Muscle layer of colon (tissue), 2 donors: ENCODE measurements around the gene MANSC4.
A peak's percentile ranks its signal among the peaks of the same experiment; 100 is the strongest.

Experiments
- H3K27ac ChIP-seq: one replicate; pipeline ENCODE4 v1.7.0; 2013; ENCODE audit warnings: low read depth, mild to moderate bottlenecking, low read length, moderate library complexity
- H3K27me3 ChIP-seq, 2 donors: one replicate each; pipeline ENCODE4 v1.7.0; 2013; ENCODE audit warnings: low read length in 2 of 2, mild to moderate bottlenecking in 2 of 2; ENCODE audit not compliant: insufficient read depth in 2 of 2, control insufficient read depth in 1 of 2
- H3K36me3 ChIP-seq: one replicate; pipeline ENCODE4 v1.7.0; 2013; ENCODE audit warnings: mild to moderate bottlenecking, low read length; ENCODE audit not compliant: insufficient read depth
- H3K4me1 ChIP-seq: one replicate; pipeline ENCODE4 v1.7.0; 2013; ENCODE audit warnings: mild to moderate bottlenecking, low read length; ENCODE audit not compliant: insufficient read depth
- H3K4me3 ChIP-seq, 2 donors: one replicate each; pipeline ENCODE4 v1.7.0; 2013; ENCODE audit warnings: low read length in 2 of 2, low read depth in 1 of 2, mild to moderate bottlenecking in 1 of 2, moderate library complexity in 1 of 2
- H3K9ac ChIP-seq: one replicate; pipeline ENCODE4 v1.7.0; 2013; ENCODE audit warnings: low read length
- H3K9me3 ChIP-seq: one replicate; pipeline ENCODE4 v1.7.0; 2013; ENCODE audit warnings: mild to moderate bottlenecking, low read length
- donor health status: abdominal sarcoma.
- donor health status: Adenocarcinoma of cecum.

The MANSC4 gene

DNA sequence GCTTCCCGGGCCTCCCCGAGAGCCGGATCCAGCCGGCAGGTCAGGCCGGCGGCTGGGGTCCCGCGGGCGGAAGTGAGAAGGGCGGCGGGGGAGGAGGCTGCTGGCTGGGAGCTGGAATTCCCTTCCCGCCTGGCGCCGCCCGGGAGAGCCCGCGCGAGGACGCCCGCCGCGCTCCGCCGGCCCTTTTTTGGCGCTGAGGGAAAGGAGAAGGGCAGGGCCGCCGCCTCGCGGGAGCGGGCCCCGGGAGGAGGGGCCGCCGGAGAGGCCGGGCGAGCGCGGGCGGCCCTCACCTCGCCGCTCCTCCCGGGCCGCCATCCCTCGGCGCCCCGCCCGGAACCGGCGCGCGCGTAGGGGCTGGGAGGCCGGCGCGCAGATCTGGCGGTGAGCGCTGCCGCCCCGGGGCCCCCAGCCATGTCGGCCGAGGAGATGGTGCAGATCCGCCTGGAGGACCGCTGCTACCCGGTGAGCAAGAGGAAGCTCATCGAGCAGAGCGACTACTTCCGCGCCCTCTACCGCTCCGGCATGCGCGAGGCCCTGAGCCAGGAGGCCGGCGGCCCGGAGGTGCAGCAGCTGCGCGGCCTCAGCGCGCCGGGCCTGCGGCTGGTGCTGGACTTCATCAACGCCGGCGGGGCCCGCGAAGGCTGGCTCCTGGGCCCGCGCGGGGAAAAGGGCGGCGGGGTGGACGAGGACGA, at the start of gene MANSC4, which contains the start of gene KLHL42:
Gene MANSC4 (minus strand): TSS at position 317 of the 692 bp plus-strand sequence. CDS start 8,960 bp downstream, outside the sequence.
Gene KLHL42 (plus strand): TSS at position 314 of the 692 bp plus-strand sequence. CDS start 98 bp downstream, at position 412.
- H3K4me1 ChIP-seq = peaks cover 23% of the 10 kb centered on the region
- no peaks in the 10 kb centered on the region for H3K27me3 ChIP-seq
- no peaks in the 10 kb centered on the region for H3K36me3 ChIP-seq
- peak within 1 kb of the TSS; percentile 57 for H3K9ac ChIP-seq
- no peaks in the 10 kb centered on the region for H3K9me3 ChIP-seq
- H3K4me3 ChIP-seq = peak within 1 kb of the TSS; percentile 72 to 91
- peak within 1 kb of the TSS; percentile 97 for H3K27ac ChIP-seq

DNA sequence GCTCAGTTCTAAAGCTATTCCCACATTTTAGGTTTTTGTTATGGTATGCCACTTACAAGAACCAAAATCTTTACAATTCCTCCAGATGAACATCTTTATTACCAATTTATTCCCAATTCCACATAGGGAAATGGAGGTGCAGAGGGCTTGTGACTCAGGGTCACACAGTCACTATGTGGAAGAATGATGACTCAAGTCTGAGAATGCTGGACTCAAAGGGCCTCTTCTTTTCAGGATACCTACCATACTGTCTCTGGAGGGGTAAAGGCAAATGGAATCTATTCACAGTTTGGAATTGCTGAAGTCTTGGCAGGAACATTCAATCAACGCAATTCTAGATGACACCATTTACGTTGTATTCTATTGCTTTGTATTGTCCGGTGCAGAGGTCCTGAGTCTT, 48.2 kb upstream of the MANSC4 start:
- Histone ChIP-seq H3K27ac (no peak overlapping the region), H3K4me1 (no peaks in the 10 kb centered on the region), H3K9me3 (no peaks in the 10 kb centered on the region), H3K27me3 (no peaks in the 10 kb centered on the region), H3K4me3 (no peak overlapping the region), H3K9ac (no peak overlapping the region), H3K36me3 (no peaks in the 10 kb centered on the region)

DNA sequence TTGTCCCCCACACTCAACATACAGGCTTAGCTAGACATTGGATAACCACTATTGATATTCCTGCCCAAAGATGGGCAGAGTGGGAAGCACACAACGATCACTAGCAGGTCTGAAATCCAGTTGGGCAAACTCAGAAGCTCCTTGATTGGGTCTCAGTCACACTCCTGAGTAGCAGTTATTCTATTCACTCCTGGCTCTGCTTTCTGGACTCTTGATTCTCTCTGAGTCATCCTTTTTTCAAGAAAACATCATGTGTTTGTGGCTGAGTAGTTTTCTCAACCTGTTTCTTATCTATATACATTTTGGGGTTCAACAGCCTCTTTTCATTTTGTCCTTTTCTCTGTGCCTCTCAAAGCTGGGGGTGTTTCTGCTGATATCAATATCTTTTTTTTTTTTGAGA, 46.0 kb upstream of the MANSC4 start:
- H3K27ac ChIP-seq = no peak overlapping the region
- no peak overlapping the region for H3K9ac ChIP-seq
- H3K4me1 ChIP-seq = no peaks in the 10 kb centered on the region
- H3K27me3 ChIP-seq = no peaks in the 10 kb centered on the region
- no peak overlapping the region for H3K4me3 ChIP-seq
- H3K9me3 ChIP-seq = no peaks in the 10 kb centered on the region
- no peaks in the 10 kb centered on the region for H3K36me3 ChIP-seq

DNA sequence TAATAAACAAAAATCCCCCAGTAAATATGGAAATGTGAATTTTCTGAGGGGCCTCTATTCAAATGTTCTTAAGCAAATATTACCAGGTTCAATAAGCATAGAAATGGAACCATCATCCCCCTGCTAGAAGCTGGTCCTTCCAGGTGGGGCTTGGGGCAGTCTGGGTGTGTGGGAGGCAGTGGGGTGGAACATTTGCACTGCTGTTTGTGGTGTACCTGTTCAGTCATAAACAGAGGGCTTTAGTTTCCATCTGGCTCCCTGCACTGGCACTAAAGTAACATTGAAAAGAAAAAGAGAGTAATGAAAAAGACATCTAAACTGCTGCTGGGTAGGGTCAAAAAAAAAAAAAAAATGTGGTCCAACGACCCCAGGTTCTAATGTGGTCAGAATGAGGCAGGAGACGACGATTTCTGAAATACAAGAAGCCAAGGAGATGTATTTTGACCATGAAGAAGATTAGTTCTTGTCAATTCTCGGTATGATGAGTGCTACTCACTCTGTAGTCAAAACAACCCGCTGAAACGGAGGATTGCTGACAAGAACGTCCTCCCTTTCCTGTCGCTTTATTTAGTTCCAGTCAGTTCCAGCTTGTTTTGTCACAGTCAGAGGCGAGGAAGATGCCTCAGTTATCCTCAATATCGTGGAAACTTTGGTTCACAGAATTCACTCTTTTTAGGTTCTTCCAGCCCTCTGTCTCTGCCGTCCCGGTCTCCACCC, 44.2 kb upstream of the MANSC4 start:
- Histone ChIP-seq H3K4me1 (no peaks in the 10 kb centered on the region), H3K9me3 (no peaks in the 10 kb centered on the region), H3K4me3 (no peak overlapping the region), H3K27me3 (no peaks in the 10 kb centered on the region), H3K27ac (no peak overlapping the region), H3K36me3 (no peaks in the 10 kb centered on the region), H3K9ac (no peak overlapping the region)

DNA sequence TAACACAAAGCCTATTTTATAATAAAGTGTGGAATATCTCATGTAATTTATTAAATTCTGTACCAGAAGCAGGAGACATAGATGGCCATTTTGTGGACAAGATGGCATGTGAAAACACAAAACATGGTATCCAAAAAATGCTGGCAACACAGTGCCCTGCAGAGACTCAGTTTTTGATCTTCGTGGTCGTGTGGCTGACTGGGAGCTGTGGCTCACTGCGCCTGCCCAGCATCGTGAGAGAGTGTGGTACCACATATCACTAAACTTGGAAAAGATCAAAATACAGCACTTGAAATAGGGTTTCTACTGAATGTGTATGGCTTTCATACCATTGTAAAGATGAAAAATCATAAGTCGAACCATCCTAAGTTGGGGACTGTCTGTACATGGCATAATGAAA, 43.0 kb upstream of the MANSC4 start:
- Histone ChIP-seq H3K9ac (no peak overlapping the region), H3K9me3 (no peaks in the 10 kb centered on the region), H3K36me3 (no peaks in the 10 kb centered on the region), H3K27me3 (no peaks in the 10 kb centered on the region), H3K27ac (no peak overlapping the region), H3K4me1 (peaks cover 4% of the 10 kb centered on the region), H3K4me3 (no peak overlapping the region)

DNA sequence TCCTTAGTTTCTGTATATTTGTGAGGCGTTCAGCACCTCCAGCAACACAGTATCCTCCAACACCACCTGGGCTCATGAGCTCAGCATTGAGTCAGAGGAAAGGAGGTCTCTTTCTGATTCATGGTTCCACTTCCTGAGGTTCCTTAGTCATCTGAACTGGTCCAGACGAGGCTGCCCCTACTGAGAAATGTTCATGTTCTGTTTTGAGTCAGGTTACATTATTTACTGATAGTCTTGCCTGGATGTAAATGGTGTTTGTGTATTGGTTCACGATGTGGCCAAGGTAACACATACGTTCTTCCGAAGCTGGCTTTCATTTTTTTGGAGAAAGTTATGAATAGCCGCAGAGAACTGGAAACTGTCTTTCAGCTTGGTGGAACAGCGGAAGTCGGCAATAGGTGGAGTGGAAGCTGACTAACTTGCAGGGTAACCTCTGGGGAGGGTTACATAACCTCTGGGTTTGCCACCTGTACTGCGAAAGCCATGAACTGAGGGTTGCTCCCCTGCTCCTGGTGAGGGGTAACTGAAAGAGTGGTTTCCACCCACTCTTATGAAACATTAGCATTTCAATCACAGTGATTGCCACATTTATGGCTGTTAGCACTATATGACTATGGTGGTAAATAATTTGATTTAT, 42.2 kb upstream of the MANSC4 start:
- no peaks in the 10 kb centered on the region for H3K9me3 ChIP-seq
- no peak overlapping the region for H3K9ac ChIP-seq
- H3K27ac ChIP-seq = no peak overlapping the region
- peaks cover 4% of the 10 kb centered on the region for H3K4me1 ChIP-seq
- H3K27me3 ChIP-seq = no peaks in the 10 kb centered on the region
- H3K36me3 ChIP-seq = no peaks in the 10 kb centered on the region
- no peak overlapping the region for H3K4me3 ChIP-seq

DNA sequence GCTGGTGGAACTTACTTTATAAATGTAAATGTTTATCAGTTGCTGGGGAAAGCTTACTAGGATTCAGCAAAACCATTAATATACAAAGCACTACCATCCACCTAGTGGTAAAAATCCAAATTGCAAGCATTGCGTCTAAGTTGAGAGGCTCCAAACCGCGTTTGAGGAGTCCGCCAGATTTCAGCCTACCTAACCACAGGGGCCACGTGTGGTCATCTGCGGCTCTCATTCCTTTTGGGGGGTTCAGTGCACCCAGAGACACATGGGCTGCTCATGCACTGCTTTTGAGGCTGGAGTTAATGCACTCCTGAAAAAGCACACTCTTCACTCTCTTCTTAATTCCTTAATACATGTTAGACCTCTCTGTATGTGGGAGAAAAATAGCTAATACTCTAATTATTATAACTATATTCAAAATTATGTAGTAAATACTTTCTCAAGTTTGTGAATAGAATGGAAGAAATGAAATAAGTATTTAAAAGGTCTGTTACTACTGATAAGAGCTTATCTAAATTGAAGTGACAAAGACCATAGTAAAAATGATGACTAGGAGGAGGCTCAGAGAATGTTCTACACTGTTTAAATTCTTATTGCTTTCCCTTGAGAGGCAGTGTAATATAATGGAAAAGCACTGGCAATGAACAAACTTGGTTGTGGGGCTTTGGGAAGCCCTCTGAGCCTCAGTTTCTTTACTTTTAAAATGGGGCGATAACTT, 41.4 kb upstream of the MANSC4 start:
- H3K9me3 ChIP-seq = no peaks in the 10 kb centered on the region
- H3K27ac ChIP-seq = no peak overlapping the region
- no peak overlapping the region for H3K4me3 ChIP-seq
- no peaks in the 10 kb centered on the region for H3K27me3 ChIP-seq
- no peaks in the 10 kb centered on the region for H3K36me3 ChIP-seq
- H3K4me1 ChIP-seq = peaks cover 4% of the 10 kb centered on the region
- no peak overlapping the region for H3K9ac ChIP-seq

DNA sequence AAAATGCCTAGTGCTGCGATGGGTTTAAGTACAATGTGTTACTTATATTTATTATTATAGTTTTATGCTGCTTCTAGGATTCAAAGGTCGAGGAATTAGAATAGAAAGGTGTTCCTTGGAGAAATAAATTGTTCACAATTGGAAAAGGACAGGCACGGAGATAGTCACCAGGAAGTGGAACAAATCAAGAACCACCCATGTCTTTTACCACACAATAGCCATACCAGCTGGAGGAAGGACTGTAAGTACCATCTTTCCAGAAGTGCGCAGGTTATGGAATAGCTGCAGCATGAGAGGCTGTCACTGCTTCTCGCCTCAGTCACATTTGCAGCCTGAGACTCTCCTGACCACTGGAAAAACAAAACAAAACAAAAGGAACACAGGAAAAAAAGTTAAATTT, 40.5 kb upstream of the MANSC4 start:
- Histone ChIP-seq H3K27ac (no peak overlapping the region), H3K36me3 (no peaks in the 10 kb centered on the region), H3K4me3 (no peak overlapping the region), H3K27me3 (no peaks in the 10 kb centered on the region), H3K9me3 (no peaks in the 10 kb centered on the region), H3K9ac (no peak overlapping the region), H3K4me1 (peaks cover 4% of the 10 kb centered on the region)

DNA sequence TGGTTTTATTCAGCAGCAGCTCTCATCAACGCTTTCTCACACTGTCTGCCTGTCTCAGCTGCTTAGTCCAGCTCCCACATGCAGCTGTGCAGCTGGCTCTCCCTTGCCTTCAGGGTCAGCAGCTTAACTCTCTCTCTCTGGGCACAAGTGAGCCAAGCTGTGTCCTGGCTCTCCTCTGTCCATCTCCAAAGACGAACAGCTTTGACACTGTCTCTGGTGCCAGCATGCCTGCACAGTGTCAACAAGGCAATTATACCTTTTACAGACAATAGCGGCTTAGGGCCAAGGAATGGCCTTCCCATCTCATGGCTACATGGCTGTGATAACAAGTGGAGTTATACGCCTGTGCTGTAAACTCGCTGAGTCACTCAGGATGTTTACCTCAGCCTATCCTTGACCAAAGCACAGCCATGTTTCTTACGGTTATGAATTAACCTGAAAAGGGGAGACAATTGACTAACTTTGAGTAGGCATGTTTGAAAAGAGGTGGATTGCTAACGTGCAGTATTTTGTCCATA, 38.4 kb upstream of the MANSC4 start:
- no peak overlapping the region for H3K27ac ChIP-seq
- no peaks in the 10 kb centered on the region for H3K36me3 ChIP-seq
- no peak overlapping the region for H3K9ac ChIP-seq
- H3K4me3 ChIP-seq = no peak overlapping the region
- H3K9me3 ChIP-seq = no peaks in the 10 kb centered on the region
- H3K4me1 ChIP-seq = peaks cover 4% of the 10 kb centered on the region
- no peaks in the 10 kb centered on the region for H3K27me3 ChIP-seq

DNA sequence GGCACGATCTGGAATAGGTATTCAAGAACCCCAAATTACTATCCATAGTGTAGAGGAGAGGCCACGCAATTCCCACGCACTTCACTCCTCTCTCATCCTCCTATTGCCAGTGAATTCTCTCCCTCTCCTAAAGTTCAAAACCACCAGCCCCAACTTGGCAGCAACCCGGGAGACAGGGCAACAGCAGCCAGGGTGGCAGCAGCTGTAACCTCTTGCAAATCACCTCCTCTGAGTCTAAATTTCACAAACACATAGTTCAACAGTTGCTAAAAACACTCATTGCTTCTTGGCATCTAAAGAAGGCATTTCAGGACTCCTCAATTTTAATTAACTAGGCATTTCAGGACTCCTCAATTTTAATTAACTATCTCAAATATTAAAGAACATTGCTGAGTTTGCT, 37.7 kb upstream of the MANSC4 start:
- H3K4me1 ChIP-seq = peaks cover 4% of the 10 kb centered on the region
- no peak overlapping the region for H3K4me3 ChIP-seq
- H3K27me3 ChIP-seq = no peaks in the 10 kb centered on the region
- H3K9ac ChIP-seq = no peak overlapping the region
- no peaks in the 10 kb centered on the region for H3K36me3 ChIP-seq
- no peak overlapping the region for H3K27ac ChIP-seq
- H3K9me3 ChIP-seq = no peaks in the 10 kb centered on the region
